ENCODE measurements around the gene TEKTIP1.

- TF ChIP-seq CTCF (IDR thresholded peaks at IDR 0.05 in 2 of 3, conservative IDR thresholded peaks at IDR 0.05 in 1 of 3; ENCODE audit: control insufficient read depth in 2 of 3, extremely low read depth in 1 of 3, insufficient read depth in 1 of 3, low read depth in 3 of 3, low read length in 3 of 3) (no peak; a peak in 1 of 6 replicates), SMC3 (IDR thresholded peaks at IDR 0.05; ENCODE audit: borderline replicate concordance, low read length) (no peak), JUNB (IDR thresholded peaks at IDR 0.05) (no peak)
Observed at GRCh38 chr19:3575260-3575741, 36.3 kb downstream of the TEKTIP1 start.
